K562 (cell line): ENCODE measurements around the gene COL13A1. TPM values are rescaled to one million over a fixed set of nuclear protein-coding genes. Genes with fewer than 3 reads are reported as not detected.

Source experiments
- ATAC-seq: fragments of 200-7000 bp; cut with Tn5 transposase; 3 replicates; pipeline ENCODE4 v1.9.1; 2020; ENCODE audit warnings: moderate library complexity
- BruUV-seq: library from RNA; stranded (reverse); fragments of 400-500 nt; replicated peaks from 2 replicates; lab custom pipeline; 2021; lab: Mats Ljungman, UMichigan
- CTCF ChIA-PET: fragments of 300-600 bp; formaldehyde crosslinking; extraction: SDS; loops from one replicate; lab custom pipeline; 2021; ENCODE audit warnings: low intra/inter-chr PET ratio; lab: Yijun Ruan, JAX
- POLR2A ChIA-PET: fragments of 300-600, 350-650 bp; sonication (Branson Sonifier 250); formaldehyde crosslinking; extraction: SDS; loops from one replicate; lab custom pipeline; 2021; ENCODE audit warnings: antibody characterized with exemption, inconsistent platforms; lab: Yijun Ruan, JAX
- DNase-seq, 4 experiments: peaks; one replicate each; pipeline versions ENCODE4 v3.0.0 to v3.0.0-alpha.2; 2011 to 2018; ENCODE audit warnings: low spot score in 3 of 4, mixed read lengths in 3 of 4; ENCODE audit errors: extremely low read depth in 1 of 4
- FAIRE-seq: peaks from 2 replicates; lab custom pipeline; 2011; peaks lifted over from hg19 to GRCh38; lab: Jason Lieb, UNC
- H2AFZ ChIP-seq: 2 replicates; pipeline ENCODE4 v1.6.0; 2011; ENCODE audit warnings: low read depth, low read length, control low read depth, inconsistent platforms
- H3K27ac ChIP-seq: fragments of 200-600 bp; 3 replicates; pipeline ENCODE4 v1.8.0; 2011; ENCODE audit warnings: low read depth, mild to moderate bottlenecking, control low read depth, inconsistent platforms, low read length, moderate library complexity, mixed read lengths; ENCODE audit errors: extremely low read depth
- H3K27me3 ChIP-seq, 2 experiments: fragments of 300-600 bp in 1 of 2; 2 replicates in 1 of 2; 3 replicates in 1 of 2; pipeline versions ENCODE4 v1.6.0 to v1.8.0; 2011; ENCODE audit warnings: inconsistent platforms in 2 of 2, low read length in 2 of 2, mild to moderate bottlenecking in 1 of 2, mixed read lengths in 1 of 2, moderate library complexity in 1 of 2; ENCODE audit not compliant: control insufficient read depth in 2 of 2, insufficient read depth in 2 of 2
- H3K36me3 ChIP-seq: fragments of 300-600 bp; 3 replicates; pipeline ENCODE4 v1.8.0; 2011; ENCODE audit warnings: mild to moderate bottlenecking, low read length, inconsistent platforms; ENCODE audit not compliant: control insufficient read depth, insufficient read depth
- H3K4me1 ChIP-seq, 2 experiments: fragments of 200-600 bp in 1 of 2; replicated peaks in 1 of 2; 2 replicates in 1 of 2; 3 replicates in 1 of 2; pipeline versions ENCODE4 v1.5.1 to v1.8.0; 2011; ENCODE audit warnings: inconsistent platforms in 2 of 2, low read length in 2 of 2, mild to moderate bottlenecking in 1 of 2, mixed read lengths in 1 of 2, moderate library complexity in 1 of 2; ENCODE audit not compliant: control insufficient read depth in 2 of 2, insufficient read depth in 2 of 2
- H3K4me2 ChIP-seq: 2 replicates; pipeline ENCODE4 v1.6.1; 2011; ENCODE audit warnings: low read length, control low read depth, inconsistent platforms, mixed read lengths; ENCODE audit not compliant: insufficient read depth
- H3K4me3 ChIP-seq: fragments of 200-600 bp; sonication (generic), shearing (Covaris generic); 2 replicates; pipeline ENCODE4 v1.5.1; 2016; ENCODE audit warnings: control low read depth, inconsistent platforms
- H3K79me2 ChIP-seq: fragments of 200-600 bp; 3 replicates; pipeline ENCODE4 v1.8.0; 2011; ENCODE audit warnings: low read length, inconsistent platforms; ENCODE audit not compliant: control insufficient read depth, insufficient read depth
- H3K9ac ChIP-seq, 2 experiments: 2 replicates each; pipeline versions ENCODE4 v1.6.0 to v1.6.1; 2011; ENCODE audit warnings: low read depth in 2 of 2, low read length in 2 of 2, control low read depth in 1 of 2, inconsistent platforms in 1 of 2, mild to moderate bottlenecking in 1 of 2, mixed read lengths in 1 of 2; ENCODE audit not compliant: insufficient read depth in 1 of 2
- H3K9me1 ChIP-seq: one replicate; pipeline ENCODE4 v1.6.0; 2011; ENCODE audit warnings: inconsistent platforms, mild to moderate bottlenecking, low read length, moderate library complexity; ENCODE audit not compliant: control insufficient read depth, insufficient read depth
- H3K9me3 ChIP-seq: replicated peaks from 2 replicates; pipeline ENCODE4 v1.5.1; 2011; ENCODE audit warnings: low read depth, low read length, inconsistent platforms; ENCODE audit not compliant: control insufficient read depth, insufficient read depth
- H4K20me1 ChIP-seq: replicated peaks from 2 replicates; pipeline ENCODE4 v1.6.1; 2011; ENCODE audit warnings: low read length, inconsistent platforms, mixed read lengths; ENCODE audit not compliant: control insufficient read depth, insufficient read depth
- BMI1 ChIP-seq: fragments of 150-350 bp; IDR thresholded peaks from 2 replicates; pipeline ENCODE4 v1.6.1; 2014; ENCODE audit warnings: low read length
- BRF2 ChIP-seq: IDR thresholded peaks from 3 replicates; pipeline ENCODE4 v1.6.1; 2011; ENCODE audit warnings: borderline replicate concordance, mild to moderate bottlenecking; ENCODE audit not compliant: insufficient read length, insufficient read depth
- CBX5 ChIP-seq: IDR thresholded peaks from 2 replicates; pipeline ENCODE4 v1.6.1; 2014; ENCODE audit warnings: low read depth, borderline replicate concordance
- CTBP1 ChIP-seq: fragments of 450-650 bp; IDR thresholded peaks from 2 replicates; pipeline ENCODE4 v1.6.1; 2016; ENCODE audit warnings: borderline replicate concordance
- GTF3C2 ChIP-seq: IDR thresholded peaks from 3 replicates; pipeline ENCODE4 v1.6.1; 2011; ENCODE audit warnings: borderline replicate concordance, mild to moderate bottlenecking, moderate library complexity; ENCODE audit not compliant: insufficient read length; ENCODE audit errors: extremely low read depth
- NR0B1 ChIP-seq: fragments of 450-650 bp; IDR thresholded peaks from one replicate; pipeline ENCODE4 v1.6.1; 2018; ENCODE audit warnings: mild to moderate bottlenecking, moderate library complexity; ENCODE audit not compliant: partially characterized antibody
- NR2C1 ChIP-seq, 2 experiments: fragments of 450-650 bp; IDR thresholded peaks; 2 replicates each; pipeline ENCODE4 v1.6.1; 2017; ENCODE audit warnings: mild to moderate bottlenecking in 2 of 2, antibody characterized with exemption in 1 of 2, inconsistent platforms in 1 of 2, missing compliant biosample characterization in 1 of 2, missing genetic modification characterization in 1 of 2
- SIN3B ChIP-seq: fragments of 450-650 bp; IDR thresholded peaks from 2 replicates; pipeline ENCODE4 v1.6.1; 2017; ENCODE audit warnings: low read depth, mild to moderate bottlenecking, moderate library complexity
- SMARCB1 ChIP-seq: IDR thresholded peaks from 2 replicates; pipeline ENCODE4 v1.6.1; 2011; ENCODE audit warnings: improper control_type of control experiment, low read depth; ENCODE audit not compliant: insufficient read length
- ZBTB12 ChIP-seq: fragments of 250-450 bp; sonication (Bioruptor Pico); IDR thresholded peaks from 2 replicates; pipeline ENCODE4 v1.4.0; 2020
- ZNF277 ChIP-seq: fragments of 250-450 bp; sonication (Bioruptor Pico); IDR thresholded peaks from 2 replicates; pipeline ENCODE4 v1.8.0; 2022; ENCODE audit warnings: inconsistent platforms, mild to moderate bottlenecking, moderate library complexity, borderline replicate concordance
- WGBS: fragments of 100-300 bp; shearing (Covaris generic); methylation state at CpG from one replicate; pipeline ENCODE4 v1.1.6; 2016; ENCODE audit warnings: low coverage, mixed read lengths; ENCODE audit not compliant: insufficient coverage; ENCODE audit errors: missing lambda C conversion rate; 5-methylcytosine and 5-hydroxymethylcytosine counted together
- in situ Hi-C: fragments of 300-500 bp; cut with MboI; formaldehyde crosslinking; loops from 4 replicates; pipeline ENCODE4 v1.15.0; 2018; ENCODE audit warnings: inconsistent platforms, mixed read lengths
- intact Hi-C: fragments of 100-400 bp; cut with micrococcal nuclease; formaldehyde crosslinking; loops from 2 replicates; pipeline ENCODE4 v1.14.2; 2022
- polyA plus RNA-seq, 8 experiments: library from polyadenylated mRNA; depleted of rRNA in 4 of 8; stranded (reverse) in 5 of 8; unstranded in 3 of 8; fragments of >200 nt; fragmentation: Nextera tagmentation in 2 of 8; fragmentation: Illumina TruSeq in 1 of 8; extraction: Ambion mirVana in 2 of 8; extraction: Trizol in 1 of 8; gene quantifications; 2 replicates each; pipeline versions ENCODE4 v1.2.1 to v1.2.3, GENCODE V29; 2011 to 2014; ENCODE audit warnings: inconsistent platforms in 1 of 8, missing spikeins in 1 of 8
- total RNA-seq, 7 experiments: library from RNA; depleted of rRNA in 6 of 7; stranded (reverse); fragments of >200 nt in 6 of 7; fragmentation: Illumina TruSeq in 2 of 7; extraction: Trizol in 2 of 7; gene quantifications; 2 replicates each; pipeline versions ENCODE4 v1.2.1 to v1.2.3, GENCODE V29; 2011 to 2021; ENCODE audit warnings: low replicate concordance in 1 of 7

COL13A1 gene
- total and polyA plus RNA-seq, 9 of the 15 experiments (the other 6 are each of a cell fraction or from before 2014, with no cell fraction given), result not detected

GRCh38 chr10:69951658-69952057 is 150.0 kb downstream of the COL13A1 start:
- Histone ChIP-seq H3K4me1 (no peaks in the 10 kb centered on the region), H2AFZ (no peak overlapping the region), H3K4me3 (no peak overlapping the region), H3K79me2 (no peaks in the 10 kb centered on the region), H3K36me3 (no peaks in the 10 kb centered on the region), H3K4me2 (no peak overlapping the region), H3K27ac (no peak overlapping the region), H3K9me1 (no peaks in the 10 kb centered on the region), H3K27me3 (peaks cover 26 to 50% of the 10 kb centered on the region in 2 experiments), H3K9ac (no peak overlapping the region), H4K20me1 (no peaks in the 10 kb centered on the region), H3K9me3 (no peaks in the 10 kb centered on the region)
- in situ Hi-C loops (no loop called here), intact Hi-C loops (no loop called here)
- BruUV-seq, result no TSS peak
- ATAC-seq (no peak), DNase-seq (no peak), FAIRE-seq (no peak)
- WGBS, result 0% methylated on average over 3 of the region's 3 CpGs
- TF ChIP-seq NR0B1 (no peak), ZBTB12 (CRISPR knock-in tag) (no peak), BRF2 (no peak), ZNF277 (CRISPR knock-in tag) (no peak), GTF3C2 (no peak), CTBP1 (no peak), NR2C1 (IDR thresholded peaks at IDR 0.05) (no peak), NR2C1 (tag; IDR thresholded peaks at IDR 0.05) (no peak), CBX5 (no peak), SMARCB1 (no peak), SIN3B (no peak), BMI1 (no peak)
- CTCF ChIA-PET, result no interaction called here
- POLR2A ChIA-PET, result interaction anchor here (0.7 kb wide), 2 partner anchors 164 to 667 kb away, joined by 3 read pairs; no protein-coding TSS in a partner anchor
